HG03139 (cell line): ENCODE data around the gene LRRC43.
A peak's percentile ranks its signal among the peaks of the same experiment; 100 is the strongest.

Experiments used
- ATAC-seq: cut with Tn5 transposase; IDR thresholded peaks from one replicate; pipeline ENCODE4 v1.9.1; 2021; ENCODE audit not compliant: unreplicated experiment

Gene LRRC43

GRCh38 chr12:122215771-122216170 lies 32.8 kb downstream of the LRRC43 start:
- ATAC-seq = no peak

- ATAC-seq = no peak
Observed at GRCh38 chr12:122216445-122216844, 33.5 kb downstream of the LRRC43 start.

GRCh38 chr12:122225683-122226365 lies 42.9 kb downstream of the LRRC43 start, which contains the start of gene DIABLO:
TSS of gene DIABLO (minus strand) at chr12:122226052. CDS start at chr12:122226014, 38 bp downstream.
- peak; percentile 94 for ATAC-seq

- ATAC-seq = no peak
Observed at GRCh38 chr12:122226366-122227125, 43.6 kb downstream of the LRRC43 start.

- ATAC-seq = no peak
Observed at GRCh38 chr12:122227341-122227740, 44.4 kb downstream of the LRRC43 start.

- ATAC-seq = no peak
Observed at GRCh38 chr12:122228092-122228491, 45.2 kb downstream of the LRRC43 start.

GRCh38 chr12:122230798-122231197 lies 47.9 kb downstream of the LRRC43 start:
- no peak for ATAC-seq

GRCh38 chr12:122232691-122233090 lies 49.8 kb downstream of the LRRC43 start:
- ATAC-seq = no peak

DNA sequence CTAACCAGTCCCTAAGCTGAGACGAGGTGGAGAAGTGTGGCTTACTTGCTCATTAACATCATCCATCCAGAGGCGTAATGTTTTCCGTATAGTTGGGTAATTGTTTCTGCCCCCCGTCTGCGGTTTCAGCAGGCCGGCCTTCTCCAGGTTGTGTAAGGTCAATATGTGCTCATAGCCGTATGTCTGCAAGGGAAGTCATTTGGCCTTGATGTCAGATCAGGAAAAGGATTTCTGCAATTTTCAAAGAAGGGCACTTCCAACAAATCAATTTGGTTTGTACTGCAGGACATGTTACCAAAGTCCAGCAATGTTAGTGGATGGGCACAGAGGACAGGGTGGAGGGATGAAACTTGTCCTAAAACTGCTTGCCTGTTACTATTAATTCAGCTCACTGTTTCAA lies 52.8 kb downstream of the LRRC43 start:
- ATAC-seq = no peak

DNA sequence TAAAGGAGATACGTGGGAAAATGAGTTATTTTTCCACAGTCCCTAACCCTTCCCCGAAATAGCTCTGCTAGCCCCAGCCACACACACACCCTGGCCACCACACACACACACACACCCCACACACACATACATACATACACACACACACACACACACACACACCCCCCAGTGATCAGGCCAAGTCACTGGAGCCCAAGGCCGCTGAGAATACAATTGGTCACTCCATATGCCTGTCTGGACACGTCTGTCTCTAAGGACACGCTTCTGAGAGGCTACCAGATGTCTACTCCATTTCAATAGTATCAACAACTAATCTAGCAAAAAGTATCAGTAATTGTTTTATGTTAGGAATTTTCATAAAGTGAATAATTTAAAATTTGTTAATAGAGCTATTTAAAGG lies 55.9 kb downstream of the LRRC43 start:
- no peak for ATAC-seq

- no peak for ATAC-seq
Observed at GRCh38 chr12:122243965-122244364, 61.0 kb downstream of the LRRC43 start.

- no peak for ATAC-seq
Observed at GRCh38 chr12:122244565-122245371, 61.8 kb downstream of the LRRC43 start.

DNA sequence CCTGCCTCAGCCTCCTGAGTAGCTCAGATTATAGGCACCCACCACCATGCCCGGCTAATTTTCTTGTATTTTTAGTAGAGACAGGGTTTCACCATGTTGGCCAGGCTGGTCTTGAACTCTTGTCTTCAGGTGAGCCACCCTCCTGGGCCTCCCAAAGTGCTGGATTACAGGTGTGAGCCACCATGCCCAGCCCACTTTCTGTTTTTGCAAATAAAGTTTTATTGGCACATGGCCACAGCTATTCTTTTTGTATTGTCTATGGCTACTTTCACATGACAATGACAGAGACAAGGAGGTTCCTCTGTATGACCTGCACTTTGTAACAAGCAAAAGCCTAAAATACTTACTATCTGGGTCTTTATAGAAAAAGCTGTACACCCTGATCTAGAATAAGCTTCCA lies 62.6 kb downstream of the LRRC43 start:
- no peak for ATAC-seq

GRCh38 chr12:122250047-122250446 lies 67.1 kb downstream of the LRRC43 start:
- ATAC-seq = no peak

GRCh38 chr12:122250536-122250935 lies 67.6 kb downstream of the LRRC43 start:
- no peak for ATAC-seq
